IPS-15b (cell line): Measurements from ENCODE around the gene MEOX2.

Source experiments
- H3K27me3 ChIP-seq: one replicate; pipeline ENCODE4 v1.6.1; 2013; ENCODE audit warnings: low read length; ENCODE audit not compliant: control insufficient read depth, insufficient read depth
- H3K36me3 ChIP-seq: one replicate; pipeline ENCODE4 v1.6.1; 2013; ENCODE audit warnings: low read length; ENCODE audit not compliant: control insufficient read depth, insufficient read depth
- H3K4me1 ChIP-seq: one replicate; pipeline ENCODE4 v1.6.1; 2013; ENCODE audit warnings: mild to moderate bottlenecking, low read length; ENCODE audit not compliant: control insufficient read depth, insufficient read depth
- H3K4me3 ChIP-seq: one replicate; pipeline ENCODE4 v1.5.1; 2013; ENCODE audit warnings: low read depth, low read length
- H3K9ac ChIP-seq: one replicate; pipeline ENCODE4 v1.6.1; 2013; ENCODE audit warnings: low read depth, mild to moderate bottlenecking, low read length
- H3K9me3 ChIP-seq: one replicate; pipeline ENCODE4 v1.6.1; 2013; ENCODE audit warnings: mild to moderate bottlenecking, low read length; ENCODE audit not compliant: control insufficient read depth, insufficient read depth

The MEOX2 gene

DNA sequence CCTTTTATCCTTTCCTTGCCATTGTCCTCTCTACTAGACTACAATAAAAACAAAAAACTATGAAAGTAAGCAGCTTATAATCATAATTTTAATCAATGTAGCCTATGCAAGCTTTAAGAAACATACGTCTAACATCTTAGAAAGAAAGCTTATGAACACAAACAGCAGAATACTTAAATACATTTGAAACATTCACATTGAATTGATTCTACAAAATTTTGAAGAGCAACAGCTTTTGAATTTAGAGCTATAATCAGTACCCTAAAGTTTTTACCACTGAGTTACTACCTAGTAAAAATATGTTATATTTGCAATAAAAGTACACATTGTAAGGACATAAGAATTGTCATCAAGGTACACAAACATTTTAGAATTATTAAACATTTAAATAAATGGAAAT, 7.2 kb downstream of the MEOX2 start:
- H3K36me3 ChIP-seq = no peaks in the 10 kb centered on the region
- H3K27me3 ChIP-seq = peaks cover 15% of the 10 kb centered on the region
- no peak overlapping the region for H3K4me3 ChIP-seq
- H3K9ac ChIP-seq = no peak overlapping the region
- no peaks in the 10 kb centered on the region for H3K9me3 ChIP-seq
- no peaks in the 10 kb centered on the region for H3K4me1 ChIP-seq

GRCh38 chr7:15678653-15679052, 7.8 kb downstream of the MEOX2 start:
- Histone ChIP-seq H3K36me3 (no peaks in the 10 kb centered on the region), H3K4me3 (no peak overlapping the region), H3K9me3 (no peaks in the 10 kb centered on the region), H3K4me1 (no peaks in the 10 kb centered on the region), H3K27me3 (peaks cover 8% of the 10 kb centered on the region), H3K9ac (no peak overlapping the region)

GRCh38 chr7:15675379-15675778, 11.1 kb downstream of the MEOX2 start:
- H3K27me3 ChIP-seq = no peaks in the 10 kb centered on the region
- H3K9ac ChIP-seq = no peak overlapping the region
- H3K4me1 ChIP-seq = no peaks in the 10 kb centered on the region
- no peaks in the 10 kb centered on the region for H3K9me3 ChIP-seq
- H3K36me3 ChIP-seq = no peaks in the 10 kb centered on the region
- no peak overlapping the region for H3K4me3 ChIP-seq

DNA sequence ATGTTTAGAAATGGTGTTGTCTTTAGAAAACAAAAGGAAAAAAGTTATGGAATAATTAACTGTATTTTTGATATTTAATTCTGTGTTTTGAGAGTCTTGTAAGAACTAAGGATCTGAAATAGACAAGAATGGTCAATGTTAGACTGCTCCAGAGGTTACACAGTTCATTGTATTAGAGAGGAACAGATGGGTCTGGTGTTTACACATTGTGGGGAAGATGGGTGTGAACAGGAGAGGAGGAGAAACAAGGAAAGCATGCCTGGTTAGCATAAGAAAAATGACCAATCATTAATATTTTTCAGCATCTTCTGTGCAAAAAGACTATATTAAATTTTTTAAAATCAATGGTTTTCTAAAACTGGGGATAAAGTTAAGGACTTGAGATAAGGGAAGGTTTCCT, 11.9 kb downstream of the MEOX2 start:
- no peak overlapping the region for H3K9ac ChIP-seq

GRCh38 chr7:15669443-15670090, 16.9 kb downstream of the MEOX2 start:
- Histone ChIP-seq H3K9me3 (no peaks in the 10 kb centered on the region), H3K27me3 (no peaks in the 10 kb centered on the region), H3K4me1 (no peaks in the 10 kb centered on the region), H3K36me3 (no peaks in the 10 kb centered on the region), H3K4me3 (no peak overlapping the region), H3K9ac (no peak overlapping the region)

More for the DNA sequence above, 11.9 kb downstream of the MEOX2 start:
- Histone ChIP-seq H3K4me1 (no peaks in the 10 kb centered on the region), H3K27me3 (no peaks in the 10 kb centered on the region), H3K9me3 (no peaks in the 10 kb centered on the region), H3K4me3 (no peak overlapping the region), H3K36me3 (no peaks in the 10 kb centered on the region)

- Histone ChIP-seq H3K27me3 (no peaks in the 10 kb centered on the region), H3K9me3 (no peaks in the 10 kb centered on the region), H3K36me3 (no peaks in the 10 kb centered on the region), H3K4me3 (no peak overlapping the region), H3K9ac (no peak overlapping the region), H3K4me1 (no peaks in the 10 kb centered on the region)
Observed at GRCh38 chr7:15667991-15668390, 18.5 kb downstream of the MEOX2 start.

- Histone ChIP-seq H3K9me3 (no peaks in the 10 kb centered on the region), H3K36me3 (no peaks in the 10 kb centered on the region), H3K27me3 (no peaks in the 10 kb centered on the region), H3K9ac (no peak overlapping the region), H3K4me1 (no peaks in the 10 kb centered on the region), H3K4me3 (no peak overlapping the region)
Observed at GRCh38 chr7:15662451-15662850, 24.0 kb downstream of the MEOX2 start.

DNA sequence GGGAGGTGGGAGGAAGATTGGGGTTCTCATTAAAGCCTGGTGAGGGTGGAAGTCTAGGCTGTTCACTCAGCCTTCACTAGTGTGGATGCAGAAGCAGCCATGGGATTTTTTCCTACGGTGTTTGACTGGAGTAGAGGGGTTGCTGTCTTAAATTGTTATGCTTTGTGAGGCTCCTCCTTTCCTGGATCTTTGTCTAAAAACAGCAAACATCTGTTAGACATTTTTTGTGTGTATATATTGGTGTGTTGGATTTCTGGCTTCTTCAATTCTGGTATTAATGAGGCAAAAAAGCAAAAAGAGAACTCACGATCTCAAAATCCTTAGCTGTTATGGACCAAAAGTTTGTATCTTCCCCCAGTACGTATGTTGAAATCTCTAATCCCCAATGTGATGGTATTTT, 28.2 kb downstream of the MEOX2 start:
- no peaks in the 10 kb centered on the region for H3K9me3 ChIP-seq
- H3K4me1 ChIP-seq = no peaks in the 10 kb centered on the region
- H3K36me3 ChIP-seq = no peaks in the 10 kb centered on the region
- no peak overlapping the region for H3K9ac ChIP-seq
- H3K4me3 ChIP-seq = no peak overlapping the region
- no peaks in the 10 kb centered on the region for H3K27me3 ChIP-seq

GRCh38 chr7:15652776-15653290, 33.6 kb downstream of the MEOX2 start:
- H3K4me1 ChIP-seq = no peaks in the 10 kb centered on the region
- H3K4me3 ChIP-seq = no peak overlapping the region
- no peak overlapping the region for H3K9ac ChIP-seq
- H3K36me3 ChIP-seq = no peaks in the 10 kb centered on the region
- H3K27me3 ChIP-seq = no peaks in the 10 kb centered on the region
- H3K9me3 ChIP-seq = no peaks in the 10 kb centered on the region

- no peaks in the 10 kb centered on the region for H3K36me3 ChIP-seq
- no peaks in the 10 kb centered on the region for H3K9me3 ChIP-seq
- H3K4me1 ChIP-seq = no peaks in the 10 kb centered on the region
- H3K9ac ChIP-seq = no peak overlapping the region
- H3K4me3 ChIP-seq = no peak overlapping the region
- H3K27me3 ChIP-seq = no peaks in the 10 kb centered on the region
Observed at GRCh38 chr7:15651693-15652092, 34.8 kb downstream of the MEOX2 start.

DNA sequence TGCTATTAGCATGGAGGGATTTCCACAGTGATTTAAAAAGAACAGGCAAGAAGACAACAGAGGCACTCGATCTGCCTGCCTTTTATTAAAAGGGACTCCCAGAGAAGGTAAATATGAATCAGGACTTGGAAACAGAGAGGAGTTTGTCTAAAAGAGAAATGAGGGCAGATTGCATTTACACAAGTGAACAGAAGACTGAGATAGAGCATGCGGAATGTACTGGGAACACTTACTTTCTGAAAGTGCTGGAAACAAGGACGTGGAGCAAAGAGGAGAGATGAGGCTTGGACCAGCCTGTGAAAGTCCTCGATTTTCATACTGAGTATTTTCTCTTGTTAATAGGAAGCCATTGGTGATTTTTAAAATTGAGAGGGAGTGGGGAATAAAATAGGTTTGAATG, 35.7 kb downstream of the MEOX2 start:
- no peaks in the 10 kb centered on the region for H3K36me3 ChIP-seq

DNA sequence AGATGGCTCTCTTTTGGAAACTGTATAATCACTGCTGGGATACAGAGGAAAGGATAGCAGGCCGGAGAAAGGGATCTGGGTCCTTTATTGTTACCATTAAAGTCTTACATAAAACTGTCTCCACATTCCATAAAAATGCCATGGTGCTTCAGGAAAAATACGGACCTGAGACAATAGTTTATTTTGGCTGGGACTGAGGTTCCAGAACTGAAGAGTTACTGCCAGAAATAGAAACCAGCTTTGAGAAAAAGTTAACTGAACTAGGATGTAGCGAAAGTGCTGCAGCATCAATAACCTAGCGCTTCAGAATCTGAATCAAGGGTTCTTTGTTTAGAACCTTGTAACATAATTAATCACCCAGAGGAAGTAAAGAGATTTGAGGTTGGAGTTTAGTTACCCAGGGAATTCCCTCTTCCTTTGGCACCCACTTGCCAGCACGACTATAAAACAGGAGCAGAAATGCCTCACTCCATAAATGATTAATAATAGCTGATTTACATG, 38.0 kb downstream of the MEOX2 start:
- H3K4me3 ChIP-seq = no peak overlapping the region
- no peaks in the 10 kb centered on the region for H3K27me3 ChIP-seq
- no peaks in the 10 kb centered on the region for H3K36me3 ChIP-seq
- H3K9me3 ChIP-seq = no peaks in the 10 kb centered on the region
- no peak overlapping the region for H3K9ac ChIP-seq
- H3K4me1 ChIP-seq = no peaks in the 10 kb centered on the region

More for the DNA sequence above, 35.7 kb downstream of the MEOX2 start:
- Histone ChIP-seq H3K9me3 (no peaks in the 10 kb centered on the region), H3K27me3 (no peaks in the 10 kb centered on the region), H3K4me3 (no peak overlapping the region), H3K4me1 (no peaks in the 10 kb centered on the region), H3K9ac (no peak overlapping the region)
